IMR-90 (cell line): ENCODE measurements around the gene LMLN.

ENCODE experiments used
- CHD1 ChIP-seq: IDR thresholded peaks from 2 replicates; pipeline ENCODE4 v1.6.1; 2012; ENCODE audit warnings: low read depth, low read length, improper control_type of control experiment
- CTCF ChIP-seq: conservative IDR thresholded peaks from 2 replicates; pipeline ENCODE4 v1.5.1; 2012; ENCODE audit warnings: mild to moderate bottlenecking, low read depth, low read length, improper control_type of control experiment
- MAFK ChIP-seq: IDR thresholded peaks from 2 replicates; pipeline ENCODE4 v1.6.1; 2012; ENCODE audit warnings: low read depth, low read length, improper control_type of control experiment
- MAZ ChIP-seq: IDR thresholded peaks from 2 replicates; pipeline ENCODE4 v1.6.1; 2012; ENCODE audit warnings: low read depth, mild to moderate bottlenecking, low read length, improper control_type of control experiment, moderate library complexity, borderline replicate concordance
- MXI1 ChIP-seq: IDR thresholded peaks from 2 replicates; pipeline ENCODE4 v1.6.1; 2012; ENCODE audit warnings: low read depth, mild to moderate bottlenecking, low read length, moderate library complexity, borderline replicate concordance
- NFE2L2 ChIP-seq: fragments of 150-350 bp; IDR thresholded peaks from 2 replicates; pipeline ENCODE4 v1.6.1; 2016; ENCODE audit warnings: low read depth, mild to moderate bottlenecking, low read length
- POLR2A ChIP-seq: IDR thresholded peaks from 2 replicates; pipeline ENCODE4 v1.6.1; 2012; ENCODE audit warnings: mild to moderate bottlenecking, low read depth, low read length
- RCOR1 ChIP-seq: IDR thresholded peaks from 2 replicates; pipeline ENCODE4 v1.6.1; 2012; ENCODE audit warnings: mild to moderate bottlenecking, low read length, improper control_type of control experiment; ENCODE audit not compliant: insufficient replicate concordance
- RFX5 ChIP-seq: IDR thresholded peaks from 2 replicates; pipeline ENCODE4 v1.8.0; 2012; ENCODE audit warnings: low read depth, mild to moderate bottlenecking, low read length, moderate library complexity
- USF2 ChIP-seq: fragments of 150-350 bp; IDR thresholded peaks from 2 replicates; pipeline ENCODE4 v1.6.1; 2017; ENCODE audit warnings: mild to moderate bottlenecking, antibody characterized with exemption, low read length, low read depth

GRCh38 chr3:197975311-197975710 is 15.3 kb downstream of the LMLN start:
- TF ChIP-seq POLR2A (no peak), CTCF (no peak), MXI1 (no peak), USF2 (no peak), RCOR1 (no peak), CHD1 (no peak), RFX5 (no peak), NFE2L2 (no peak), MAFK (no peak), MAZ (no peak)
